GM06990 (cell line): Measurements from ENCODE around the gene SPAG9.

Experiments
- DNase-seq: peaks from one replicate; pipeline ENCODE4 v3.0.0-alpha.2; 2011; ENCODE audit not compliant: insufficient read length; ENCODE audit errors: extremely low read depth
- H3K27me3 ChIP-seq: replicated peaks from 2 replicates; pipeline ENCODE4 v1.6.0; 2011; ENCODE audit warnings: low read length; ENCODE audit not compliant: control insufficient read depth, insufficient read depth
- H3K36me3 ChIP-seq: 2 replicates; pipeline ENCODE4 v1.5.1; 2011; ENCODE audit warnings: low read length; ENCODE audit not compliant: control insufficient read depth, insufficient read depth
- H3K4me3 ChIP-seq: replicated peaks from 2 replicates; pipeline ENCODE4 v1.5.1; 2011; ENCODE audit warnings: low read depth, mild to moderate bottlenecking, control low read depth, low read length
- TF ChIP-seq, protein P1 (sequence below): IDR thresholded peaks from 2 replicates; pipeline ENCODE4 v1.5.1; 2011; ENCODE audit warnings: low read length, control low read depth, mild to moderate bottlenecking, inconsistent platforms; ENCODE audit not compliant: insufficient read depth, poor library complexity, severe bottlenecking

SPAG9 gene

DNA sequence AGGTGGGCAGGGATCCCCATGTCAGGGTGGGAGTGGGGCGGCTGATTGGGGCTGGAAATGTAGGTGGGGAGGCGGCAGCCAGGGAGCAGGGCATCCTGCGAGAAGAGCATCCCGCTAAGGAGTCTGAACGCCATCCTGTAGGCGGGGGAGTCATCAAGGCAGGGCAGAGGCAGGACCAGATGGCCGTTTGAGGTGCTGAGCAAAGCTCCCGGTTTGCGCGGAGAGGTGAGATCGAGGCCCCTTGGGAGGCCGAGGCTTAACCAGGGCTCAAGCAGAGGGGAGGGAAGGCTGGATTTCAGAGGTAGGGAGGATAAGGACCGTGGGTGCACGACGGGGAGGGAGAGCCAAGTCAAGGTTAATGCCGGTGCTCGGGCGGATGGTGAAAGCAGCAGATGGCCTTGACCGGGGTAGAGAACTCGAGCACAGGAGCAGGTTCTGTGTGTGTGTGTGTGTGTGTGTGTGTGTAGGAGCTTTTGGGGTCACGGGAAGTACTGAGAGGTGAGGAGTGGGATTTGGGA is 45.1 kb upstream of the SPAG9 start:
- DNase-seq: no peak
- TF ChIP-seq, protein P1, sequence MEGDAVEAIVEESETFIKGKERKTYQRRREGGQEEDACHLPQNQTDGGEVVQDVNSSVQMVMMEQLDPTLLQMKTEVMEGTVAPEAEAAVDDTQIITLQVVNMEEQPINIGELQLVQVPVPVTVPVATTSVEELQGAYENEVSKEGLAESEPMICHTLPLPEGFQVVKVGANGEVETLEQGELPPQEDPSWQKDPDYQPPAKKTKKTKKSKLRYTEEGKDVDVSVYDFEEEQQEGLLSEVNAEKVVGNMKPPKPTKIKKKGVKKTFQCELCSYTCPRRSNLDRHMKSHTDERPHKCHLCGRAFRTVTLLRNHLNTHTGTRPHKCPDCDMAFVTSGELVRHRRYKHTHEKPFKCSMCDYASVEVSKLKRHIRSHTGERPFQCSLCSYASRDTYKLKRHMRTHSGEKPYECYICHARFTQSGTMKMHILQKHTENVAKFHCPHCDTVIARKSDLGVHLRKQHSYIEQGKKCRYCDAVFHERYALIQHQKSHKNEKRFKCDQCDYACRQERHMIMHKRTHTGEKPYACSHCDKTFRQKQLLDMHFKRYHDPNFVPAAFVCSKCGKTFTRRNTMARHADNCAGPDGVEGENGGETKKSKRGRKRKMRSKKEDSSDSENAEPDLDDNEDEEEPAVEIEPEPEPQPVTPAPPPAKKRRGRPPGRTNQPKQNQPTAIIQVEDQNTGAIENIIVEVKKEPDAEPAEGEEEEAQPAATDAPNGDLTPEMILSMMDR: no peak
- Histone ChIP-seq H3K27me3 (no peaks in the 10 kb centered on the region), H3K4me3 (peak overlapping the region; percentile 88), H3K36me3 (peaks cover 14% of the 10 kb centered on the region)

DNA sequence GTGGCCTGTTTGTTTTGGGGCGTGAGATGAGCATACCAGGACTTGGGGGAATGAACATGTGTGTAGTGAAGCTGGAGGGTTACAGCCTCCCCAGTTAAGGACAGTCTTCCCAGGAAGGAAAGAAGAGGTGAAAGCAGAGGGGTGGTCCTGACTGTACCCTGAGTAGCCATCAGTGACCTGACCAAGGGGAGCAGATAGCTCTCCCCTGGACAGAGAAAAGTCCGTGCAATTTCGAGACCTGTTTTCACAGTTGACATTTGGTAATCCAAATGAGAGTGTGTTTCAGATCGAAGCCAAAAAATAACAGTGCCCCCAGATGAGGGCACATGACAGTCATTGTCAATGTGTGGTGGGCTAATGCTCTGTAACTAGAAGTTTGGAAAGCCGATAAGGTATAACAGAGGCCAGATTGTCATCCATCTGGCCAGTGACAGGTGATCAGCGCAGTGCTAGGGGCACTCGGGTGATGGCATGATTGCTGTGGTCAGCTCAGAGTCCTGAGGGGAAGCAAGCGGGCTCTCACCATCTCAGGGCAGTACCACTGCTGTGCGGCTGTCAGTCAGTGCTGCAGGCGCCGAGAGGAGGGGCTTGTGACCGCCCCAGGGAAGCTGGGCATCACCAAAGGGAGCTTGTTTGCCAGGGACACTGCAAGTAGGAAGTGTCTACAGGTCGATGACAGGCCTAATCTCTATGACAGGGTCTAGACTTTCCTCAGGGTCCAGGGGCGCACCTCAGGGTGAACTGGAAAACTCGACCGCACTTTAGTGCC is 44.4 kb upstream of the SPAG9 start:
- DNase-seq: no peak
- Histone ChIP-seq H3K27me3 (no peaks in the 10 kb centered on the region), H3K4me3 (peak overlapping the region; percentile 88), H3K36me3 (peaks cover 16% of the 10 kb centered on the region)
- TF ChIP-seq, protein P1: no peak

DNA sequence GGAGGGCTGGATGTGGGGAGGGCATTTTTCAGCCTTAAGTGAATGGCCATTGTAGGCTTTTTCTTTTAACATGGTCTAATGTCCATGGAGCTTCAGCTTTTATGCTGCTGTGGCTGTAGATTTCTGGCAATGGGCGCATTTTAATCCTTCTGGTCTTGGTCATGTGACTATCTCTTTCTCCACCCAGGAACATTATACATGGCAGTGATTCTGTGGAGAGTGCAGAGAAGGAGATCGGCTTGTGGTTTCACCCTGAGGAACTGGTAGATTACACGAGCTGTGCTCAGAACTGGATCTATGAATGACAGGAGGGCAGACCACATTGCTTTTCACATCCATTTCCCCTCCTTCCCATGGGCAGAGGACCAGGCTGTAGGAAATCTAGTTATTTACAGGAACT is 40.9 kb upstream of the SPAG9 start:
- TF ChIP-seq, protein P1: no peak
- peaks cover 20% of the 10 kb centered on the region for H3K36me3 ChIP-seq
- DNase-seq: no peak

DNA sequence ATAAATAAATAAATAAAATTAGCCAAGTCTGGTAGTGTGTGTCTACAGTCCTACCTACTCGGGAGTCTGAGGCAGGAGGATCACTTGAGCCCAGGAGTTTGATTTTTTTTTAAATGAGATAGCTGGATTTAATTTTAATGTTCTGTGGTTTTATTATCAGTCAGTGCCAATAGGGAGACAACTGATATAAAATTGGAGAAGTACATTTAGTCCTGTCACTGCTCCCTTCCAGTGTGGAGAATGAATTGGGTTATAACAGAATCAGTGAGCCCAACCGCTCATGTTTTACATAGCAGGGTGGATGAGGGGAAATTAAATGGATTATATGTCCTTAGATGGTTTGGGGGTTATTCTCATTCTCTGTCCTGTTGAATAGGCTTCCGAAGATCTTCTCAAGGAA is 38.9 kb upstream of the SPAG9 start:
- Histone ChIP-seq H3K36me3 (peaks cover 23% of the 10 kb centered on the region), H3K4me3 (no peak overlapping the region), H3K27me3 (no peaks in the 10 kb centered on the region)
- TF ChIP-seq, protein P1: no peak
- DNase-seq: no peak

More for the DNA sequence above, 40.9 kb upstream of the SPAG9 start:
- Histone ChIP-seq H3K4me3 (no peak overlapping the region), H3K27me3 (no peaks in the 10 kb centered on the region)

DNA sequence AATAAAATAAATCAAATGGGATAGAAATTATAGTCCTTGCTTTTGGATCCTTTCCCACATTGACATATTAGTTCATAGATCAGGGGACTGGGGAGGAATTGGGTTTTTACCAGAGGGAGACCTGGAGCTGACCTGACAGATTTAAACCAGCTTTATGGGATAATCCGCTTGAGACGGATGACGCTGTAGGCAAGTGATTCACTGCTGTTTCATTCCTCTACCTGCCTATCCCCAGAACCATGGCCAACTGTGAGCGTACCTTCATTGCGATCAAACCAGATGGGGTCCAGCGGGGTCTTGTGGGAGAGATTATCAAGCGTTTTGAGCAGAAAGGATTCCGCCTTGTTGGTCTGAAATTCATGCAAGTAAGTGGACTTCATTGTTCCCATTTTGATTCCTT is 34.7 kb upstream of the SPAG9 start:
- Histone ChIP-seq H3K4me3 (no peak overlapping the region), H3K27me3 (no peaks in the 10 kb centered on the region), H3K36me3 (peaks cover 13% of the 10 kb centered on the region)
- DNase-seq: no peak
- TF ChIP-seq, protein P1: no peak

DNA sequence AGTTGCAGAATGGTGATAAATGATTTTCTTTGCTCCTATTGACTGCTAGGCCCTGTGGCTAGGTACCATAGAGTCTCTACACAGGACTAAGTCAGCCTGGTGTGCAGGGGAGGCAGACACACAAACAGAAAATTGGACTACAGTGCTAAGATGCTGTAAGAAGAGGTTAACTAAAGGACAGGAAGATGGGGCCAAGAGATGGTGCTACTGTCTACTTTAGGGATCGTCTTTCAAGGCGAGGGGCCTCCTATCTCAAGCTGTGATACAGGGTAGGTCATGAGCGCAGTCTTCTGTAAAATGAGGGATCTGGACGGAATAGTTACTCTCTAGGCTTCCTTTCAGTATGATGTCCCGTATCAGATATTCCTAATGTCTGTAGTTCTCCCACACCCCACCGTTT is 33.5 kb upstream of the SPAG9 start:
- Histone ChIP-seq H3K36me3 (peaks cover 9% of the 10 kb centered on the region), H3K4me3 (peak overlapping the region; percentile 86), H3K27me3 (no peaks in the 10 kb centered on the region)
- TF ChIP-seq, protein P1: no peak
- DNase-seq: no peak
